ENCODE data around the gene PRSS57. TPM values are rescaled to one million over a fixed set of nuclear protein-coding genes. Genes with fewer than 3 reads are reported as not detected.
A peak's percentile ranks its signal among the peaks of the same experiment; 100 is the strongest.

PRSS57 gene
- total and polyA plus RNA-seq, 2 of the 8 experiments (the other 6 are each of a cell fraction or from before 2014, with no cell fraction given), result not detected

DNA sequence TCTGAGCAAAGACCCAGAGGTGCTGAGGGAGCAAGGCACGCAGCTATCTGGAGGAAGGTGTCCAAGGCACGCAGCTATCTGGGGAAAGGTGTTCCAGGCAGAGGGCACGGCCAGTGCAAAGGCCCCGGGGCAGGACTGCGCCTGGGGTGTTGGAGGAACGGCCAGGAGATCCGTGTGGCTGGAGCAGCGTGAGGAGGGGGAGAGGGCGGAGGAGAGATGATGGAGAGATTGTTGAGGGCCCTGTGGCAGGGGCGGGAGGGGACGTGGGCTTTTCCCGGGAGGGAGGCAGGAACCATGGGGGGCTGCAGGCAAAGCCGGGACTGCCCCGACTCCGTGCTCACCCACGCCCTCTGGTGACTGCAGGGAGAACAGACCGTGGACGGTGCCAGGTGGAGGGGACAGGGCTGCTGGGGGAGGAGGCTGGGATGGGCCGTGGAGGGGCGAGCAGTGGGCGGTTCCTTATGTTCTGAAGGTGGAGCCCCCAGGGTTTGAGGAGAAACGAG is 42.4 kb upstream of the PRSS57 start:
- Histone ChIP-seq H3K14ac (ENCODE audit: insufficient read length) (no peak overlapping the region), H4K20me1 (replicated peaks in 1 of 2; ENCODE audit: control insufficient read depth in 1 of 2, insufficient read depth in 2 of 2, low read length in 2 of 2) (peaks cover 0 to 7% of the 10 kb centered on the region in 2 experiments), H3K79me1 (ENCODE audit: low read depth, low read length) (no peaks in the 10 kb centered on the region), H4K8ac (ENCODE audit: extremely low read depth, insufficient read depth, low read length) (peak overlapping the region; percentile 83; the same call in 1 of the 2 replicates), H3K27me3 (replicated peaks in 1 of 4; ENCODE audit: control insufficient read depth in 3 of 4, extremely low read depth in 1 of 4, insufficient read depth in 3 of 4, low read length in 3 of 4) (no peaks in the 10 kb centered on the region), H3K27ac (ENCODE audit: low read depth, low read length) (no peak overlapping the region), H3K9me3 (ENCODE audit: insufficient read depth in 2 of 2, low read depth in 1 of 2, low read length in 1 of 2) (no peaks in the 10 kb centered on the region), H3K4me2 (ENCODE audit: insufficient read depth in 1 of 2, low read depth in 2 of 2, low read length in 2 of 2) (no peak overlapping the region), H2BK120ac (replicated peaks; ENCODE audit: low read depth, low read length) (no peak overlapping the region), H2BK12ac (ENCODE audit: low read depth, low read length) (no peak overlapping the region), H2AK5ac (ENCODE audit: low read depth, low read length) (0 out of 2 replicates have a peak overlapping the region, but pooled peaks have one; percentile 39), H2BK5ac (ENCODE audit: low read depth, low read length) (no peak overlapping the region), H3K79me2 (ENCODE audit: control insufficient read depth in 1 of 2, insufficient read depth in 2 of 2, low read length in 2 of 2) (no peaks in the 10 kb centered on the region), H3K23ac (ENCODE audit: insufficient read length) (no peak overlapping the region), H3K4ac (replicated peaks; ENCODE audit: insufficient read length, low read depth, low read length) (no peak overlapping the region), H3K56ac (replicated peaks; ENCODE audit: insufficient read length, low read depth, low read length) (no peak overlapping the region), H3K4me3 (ENCODE audit: extremely low read depth in 1 of 4, insufficient read depth in 2 of 4, low read depth in 3 of 4, low read length in 4 of 4) (no peak overlapping the region), H3K4me1 (replicated peaks in 1 of 4; ENCODE audit: control insufficient read depth in 3 of 4, insufficient read depth in 4 of 4, low read length in 3 of 4) (no peaks in the 10 kb centered on the region), H2AFZ (ENCODE audit: low read length) (no peak overlapping the region), H4K5ac (ENCODE audit: insufficient read length, low read depth, low read length) (peak overlapping the region; percentile 31), H3K23me2 (ENCODE audit: low read depth, low read length) (no peaks in the 10 kb centered on the region), H4K91ac (replicated peaks; ENCODE audit: insufficient read length, low read length) (no peak overlapping the region), H3K18ac (ENCODE audit: extremely low read depth, low read length) (no peak overlapping the region), H2BK20ac (ENCODE audit: low read length) (peak overlapping the region; percentile 43; the same call in 1 of the 2 replicates), H2BK15ac (ENCODE audit: low read length) (no peak overlapping the region; the same call in 1 of the 2 replicates), H3K9ac (replicated peaks in 1 of 4; ENCODE audit: extremely low read depth in 1 of 4, low read depth in 3 of 4, low read length in 3 of 4) (no peak overlapping the region), H3K36me3 (ENCODE audit: control insufficient read depth in 2 of 4, insufficient read depth in 4 of 4, low read length in 3 of 4) (no peaks in the 10 kb centered on the region)
- ChIA-PET CTCF (ENCODE audit: partially characterized antibody) (interaction anchor here (0.8 to 1.9 kb wide), 16 partner anchors 12 to 114 kb away, joined by 3 to 9 read pairs (median 4); partner anchors contain the start of gene RNF126), POLR2A (ENCODE audit: partially characterized antibody) (interaction anchor here (1.2 kb wide), 1 partner anchor 74 kb away, joined by 3 read pairs; the partner anchor contains the start of gene RNF126)
- DNase-seq (ENCODE audit: low read depth in 1 of 2, low spot score in 2 of 2) (peak; percentile 43 to 95), FAIRE-seq (no peak)
- WGBS, 2 experiments (ENCODE audit: extremely low coverage in 1 of 2, insufficient coverage in 1 of 2, insufficient read length in 1 of 2, insufficient replicate concordance in 2 of 2, low coverage in 1 of 2, low lambda C conversion rate in 2 of 2, missing lambda C conversion rate in 1 of 2), result 70% methylated on average over 11 of the region's 22 CpGs; no CpG with 5 or more reads in 1 of the 2 experiments
- TF ChIP-seq, protein P1, sequence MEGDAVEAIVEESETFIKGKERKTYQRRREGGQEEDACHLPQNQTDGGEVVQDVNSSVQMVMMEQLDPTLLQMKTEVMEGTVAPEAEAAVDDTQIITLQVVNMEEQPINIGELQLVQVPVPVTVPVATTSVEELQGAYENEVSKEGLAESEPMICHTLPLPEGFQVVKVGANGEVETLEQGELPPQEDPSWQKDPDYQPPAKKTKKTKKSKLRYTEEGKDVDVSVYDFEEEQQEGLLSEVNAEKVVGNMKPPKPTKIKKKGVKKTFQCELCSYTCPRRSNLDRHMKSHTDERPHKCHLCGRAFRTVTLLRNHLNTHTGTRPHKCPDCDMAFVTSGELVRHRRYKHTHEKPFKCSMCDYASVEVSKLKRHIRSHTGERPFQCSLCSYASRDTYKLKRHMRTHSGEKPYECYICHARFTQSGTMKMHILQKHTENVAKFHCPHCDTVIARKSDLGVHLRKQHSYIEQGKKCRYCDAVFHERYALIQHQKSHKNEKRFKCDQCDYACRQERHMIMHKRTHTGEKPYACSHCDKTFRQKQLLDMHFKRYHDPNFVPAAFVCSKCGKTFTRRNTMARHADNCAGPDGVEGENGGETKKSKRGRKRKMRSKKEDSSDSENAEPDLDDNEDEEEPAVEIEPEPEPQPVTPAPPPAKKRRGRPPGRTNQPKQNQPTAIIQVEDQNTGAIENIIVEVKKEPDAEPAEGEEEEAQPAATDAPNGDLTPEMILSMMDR (IDR thresholded peaks at IDR 0.05; ENCODE audit: control extremely low read depth in 1 of 3, insufficient read depth in 1 of 3, low read depth in 1 of 3, low read length in 3 of 3), result peak; percentile 74 to 96 (median 79)
- no peak for TF ChIP-seq SP1 (IDR thresholded peaks at IDR 0.05; ENCODE audit: low read depth, low read length)
- TF ChIP-seq SIN3A (conservative IDR thresholded peaks at IDR 0.05 in 1 of 2, IDR thresholded peaks at IDR 0.05 in 1 of 2; ENCODE audit: low read depth in 1 of 2, low read length in 2 of 2), result no peak
- no peak for TF ChIP-seq RXRA (IDR thresholded peaks at IDR 0.05; ENCODE audit: insufficient read depth, low read depth, low read length)
- no peak for TF ChIP-seq TCF12 (IDR thresholded peaks at IDR 0.05; ENCODE audit: low read depth, low read length)
- TF ChIP-seq KDM5A (IDR thresholded peaks at IDR 0.05; ENCODE audit: low read length), result no peak
- TF ChIP-seq RAD21 (IDR thresholded peaks at IDR 0.05 in 1 of 2, conservative IDR thresholded peaks at IDR 0.05 in 1 of 2; ENCODE audit: low read depth in 2 of 2, low read length in 2 of 2), result peak; percentile 36 to 53
- no peak for TF ChIP-seq SP2 (IDR thresholded peaks at IDR 0.05; ENCODE audit: low read length)
- TF ChIP-seq, protein P2, sequence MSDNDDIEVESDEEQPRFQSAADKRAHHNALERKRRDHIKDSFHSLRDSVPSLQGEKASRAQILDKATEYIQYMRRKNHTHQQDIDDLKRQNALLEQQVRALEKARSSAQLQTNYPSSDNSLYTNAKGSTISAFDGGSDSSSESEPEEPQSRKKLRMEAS (IDR thresholded peaks at IDR 0.05), result 0 out of 2 replicates have a peak, but pooled peaks have one; percentile 22

All from H1 (cell line).